Measurements from ENCODE around the gene RNF17.

RNF17 gene

DNA sequence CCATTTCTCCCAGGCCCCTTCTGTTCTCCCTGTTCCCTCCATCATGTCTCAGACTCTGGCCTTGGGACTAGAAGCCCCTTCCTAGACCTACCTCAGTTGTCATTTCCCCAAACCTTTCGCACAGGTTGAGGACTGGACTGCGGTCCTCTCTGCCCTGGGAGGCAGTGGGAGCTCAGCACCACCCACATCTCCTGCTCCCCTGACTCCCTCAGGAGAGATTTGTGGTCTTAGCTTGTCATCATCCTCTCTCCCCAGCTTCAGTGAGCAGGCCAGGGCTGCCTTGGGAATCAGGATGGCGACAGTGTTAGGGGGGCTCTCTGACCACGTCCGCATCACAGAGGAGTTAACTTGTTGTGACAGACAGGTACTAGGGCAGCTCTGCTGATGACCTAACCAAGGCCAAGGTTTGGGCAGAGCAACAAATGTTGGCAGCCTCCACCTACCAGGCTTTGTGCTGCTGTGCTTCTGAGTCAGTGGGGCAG lies 25.6 kb upstream of the RNF17 start:
- Histone ChIP-seq H3K4me2 (no peak overlapping the region), H3K27ac (no peak overlapping the region), H3K4me1 (ENCODE audit: low read depth, poor library complexity, severe bottlenecking) (no peaks in the 10 kb centered on the region), H4K20me1 (ENCODE audit: insufficient read depth) (no peaks in the 10 kb centered on the region), H3K79me2 (ENCODE audit: insufficient read depth, low read depth) (no peaks in the 10 kb centered on the region), H3K4me3 (IDR thresholded peaks at IDR 0.05; ENCODE audit: insufficient read depth, low read depth, low read length) (no peak overlapping the region), H3K36me3 (ENCODE audit: insufficient read depth) (no peaks in the 10 kb centered on the region), H3K9ac (no peak overlapping the region), H3K27me3 (ENCODE audit: insufficient read depth, low read depth) (no peaks in the 10 kb centered on the region), H2AFZ (ENCODE audit: low read depth) (no peak overlapping the region)
- TF ChIP-seq, protein P1, sequence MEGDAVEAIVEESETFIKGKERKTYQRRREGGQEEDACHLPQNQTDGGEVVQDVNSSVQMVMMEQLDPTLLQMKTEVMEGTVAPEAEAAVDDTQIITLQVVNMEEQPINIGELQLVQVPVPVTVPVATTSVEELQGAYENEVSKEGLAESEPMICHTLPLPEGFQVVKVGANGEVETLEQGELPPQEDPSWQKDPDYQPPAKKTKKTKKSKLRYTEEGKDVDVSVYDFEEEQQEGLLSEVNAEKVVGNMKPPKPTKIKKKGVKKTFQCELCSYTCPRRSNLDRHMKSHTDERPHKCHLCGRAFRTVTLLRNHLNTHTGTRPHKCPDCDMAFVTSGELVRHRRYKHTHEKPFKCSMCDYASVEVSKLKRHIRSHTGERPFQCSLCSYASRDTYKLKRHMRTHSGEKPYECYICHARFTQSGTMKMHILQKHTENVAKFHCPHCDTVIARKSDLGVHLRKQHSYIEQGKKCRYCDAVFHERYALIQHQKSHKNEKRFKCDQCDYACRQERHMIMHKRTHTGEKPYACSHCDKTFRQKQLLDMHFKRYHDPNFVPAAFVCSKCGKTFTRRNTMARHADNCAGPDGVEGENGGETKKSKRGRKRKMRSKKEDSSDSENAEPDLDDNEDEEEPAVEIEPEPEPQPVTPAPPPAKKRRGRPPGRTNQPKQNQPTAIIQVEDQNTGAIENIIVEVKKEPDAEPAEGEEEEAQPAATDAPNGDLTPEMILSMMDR (conservative IDR thresholded peaks at IDR 0.05; ENCODE audit: low read depth, low read length): no peak

DNA sequence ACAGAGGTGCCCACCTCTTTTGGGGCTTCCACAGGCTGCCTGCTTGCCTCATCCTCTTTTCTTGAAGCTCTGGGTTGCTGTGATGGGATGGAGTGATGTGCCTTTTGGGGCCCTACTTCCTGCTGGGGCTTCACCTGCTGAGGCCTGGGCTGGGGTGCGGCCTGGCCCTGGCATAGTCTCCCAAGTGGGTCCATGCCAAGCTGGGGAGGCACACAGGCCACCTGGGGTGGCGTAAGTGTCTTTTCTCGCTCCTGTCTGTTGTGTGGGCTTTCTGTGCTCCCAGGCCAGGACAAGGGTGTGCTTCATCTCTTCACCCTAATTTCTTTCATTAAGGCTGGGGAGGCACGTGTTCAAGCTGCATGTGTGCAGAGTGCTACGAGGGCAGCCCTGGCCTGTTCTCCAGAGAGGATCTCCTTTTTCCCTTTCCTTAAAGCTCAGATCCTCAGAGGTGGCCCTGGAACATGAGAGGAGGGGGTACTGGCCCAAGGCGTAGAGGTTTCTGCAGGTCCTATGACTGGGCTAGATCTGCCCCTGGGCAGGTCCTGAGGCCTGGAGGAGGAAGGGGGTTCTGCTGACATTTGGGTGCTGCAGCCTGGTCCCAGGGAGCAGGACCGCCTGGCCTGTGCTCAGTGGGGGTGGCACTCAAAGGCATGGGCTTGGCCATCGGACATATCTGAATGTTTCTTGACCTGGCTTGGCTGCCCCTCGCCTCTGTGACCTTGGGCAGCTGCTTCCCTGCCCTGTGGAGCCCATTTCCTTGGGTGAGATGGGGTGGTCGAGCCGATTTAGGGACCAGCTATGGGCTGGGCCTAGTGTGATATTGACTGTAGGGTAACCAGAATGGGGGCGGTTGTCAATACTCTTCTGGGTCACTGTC lies 23.7 kb upstream of the RNF17 start:
- no peak overlapping the region for H2AFZ ChIP-seq (ENCODE audit: low read depth)
- H3K79me2 ChIP-seq (ENCODE audit: insufficient read depth, low read depth): no peaks in the 10 kb centered on the region
- H3K27me3 ChIP-seq (ENCODE audit: insufficient read depth, low read depth): no peaks in the 10 kb centered on the region
- no peaks in the 10 kb centered on the region for H3K36me3 ChIP-seq (ENCODE audit: insufficient read depth)
- TF ChIP-seq, protein P1 (conservative IDR thresholded peaks at IDR 0.05; ENCODE audit: low read depth, low read length): no peak
- no peak overlapping the region for H3K4me3 ChIP-seq (IDR thresholded peaks at IDR 0.05; ENCODE audit: insufficient read depth, low read depth, low read length)
- H3K9ac ChIP-seq: no peak overlapping the region
- no peak overlapping the region for H3K27ac ChIP-seq
- H4K20me1 ChIP-seq (ENCODE audit: insufficient read depth): no peaks in the 10 kb centered on the region
- H3K4me1 ChIP-seq (ENCODE audit: low read depth, poor library complexity, severe bottlenecking): no peaks in the 10 kb centered on the region
- no peak overlapping the region for H3K4me2 ChIP-seq

DNA sequence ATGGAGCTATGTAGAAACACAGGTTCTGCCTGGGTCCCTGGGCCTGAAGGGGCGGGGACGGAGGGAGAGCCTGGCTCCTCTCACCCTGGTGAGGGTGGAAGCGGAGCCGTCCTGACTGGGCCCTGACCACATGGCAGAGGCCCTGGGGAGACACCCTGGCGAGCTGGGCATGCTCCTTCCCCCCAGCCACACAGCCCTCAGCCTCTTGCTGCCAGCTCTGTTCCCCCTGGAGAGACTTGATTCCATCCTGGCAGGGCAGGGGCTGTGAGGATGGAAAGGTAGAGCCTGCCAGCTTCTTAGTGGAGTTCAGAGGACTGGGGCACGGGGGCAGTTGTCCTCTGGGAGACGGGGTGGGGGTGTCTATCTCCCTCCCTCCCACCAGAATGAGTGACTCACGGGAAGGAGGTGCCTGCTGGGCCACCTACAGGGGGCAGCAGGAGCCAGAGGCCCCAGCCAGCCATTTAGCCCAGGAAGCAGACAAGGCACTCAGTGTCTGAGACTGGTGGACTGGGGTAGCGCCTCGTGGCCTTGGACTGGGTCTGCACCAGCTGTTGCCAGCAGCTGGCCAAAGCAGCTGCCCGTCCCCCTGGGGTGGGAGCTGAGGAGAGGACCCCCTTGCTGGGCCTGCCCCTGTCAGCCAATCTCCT lies 22.8 kb upstream of the RNF17 start:
- Histone ChIP-seq H3K79me2 (ENCODE audit: insufficient read depth, low read depth) (no peaks in the 10 kb centered on the region), H3K4me3 (IDR thresholded peaks at IDR 0.05; ENCODE audit: insufficient read depth, low read depth, low read length) (no peak overlapping the region), H3K27ac (no peak overlapping the region), H3K4me1 (ENCODE audit: low read depth, poor library complexity, severe bottlenecking) (no peaks in the 10 kb centered on the region), H2AFZ (ENCODE audit: low read depth) (no peak overlapping the region), H3K4me2 (no peak overlapping the region), H3K36me3 (ENCODE audit: insufficient read depth) (no peaks in the 10 kb centered on the region), H4K20me1 (ENCODE audit: insufficient read depth) (no peaks in the 10 kb centered on the region), H3K9ac (no peak overlapping the region), H3K27me3 (ENCODE audit: insufficient read depth, low read depth) (no peaks in the 10 kb centered on the region)
- TF ChIP-seq, protein P1 (conservative IDR thresholded peaks at IDR 0.05; ENCODE audit: low read depth, low read length): peak; percentile 33; the same call in 1 of the 2 replicates

DNA sequence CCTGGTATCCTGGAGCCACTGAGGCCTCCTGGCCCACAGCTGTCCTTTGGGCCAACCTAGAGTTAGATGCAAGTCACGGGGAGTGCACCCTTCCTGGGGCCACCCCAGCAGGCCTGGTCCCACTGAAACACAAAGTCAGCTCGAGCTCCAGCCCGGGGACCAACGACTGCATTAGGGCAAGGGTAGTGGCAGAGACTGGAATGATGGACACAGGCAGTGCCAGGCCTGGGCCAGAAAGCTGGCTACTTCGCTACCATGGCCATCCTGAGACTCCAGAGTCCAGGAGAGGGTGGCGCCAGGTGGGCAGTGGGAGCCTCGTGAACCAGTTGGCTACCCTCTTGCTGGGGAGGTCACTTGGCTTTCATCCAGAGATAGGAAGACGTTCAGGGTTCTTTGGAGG lies 22.2 kb upstream of the RNF17 start:
- Histone ChIP-seq H3K4me1 (ENCODE audit: low read depth, poor library complexity, severe bottlenecking) (no peaks in the 10 kb centered on the region), H3K27me3 (ENCODE audit: insufficient read depth, low read depth) (no peaks in the 10 kb centered on the region), H3K4me2 (no peak overlapping the region), H4K20me1 (ENCODE audit: insufficient read depth) (no peaks in the 10 kb centered on the region), H3K79me2 (ENCODE audit: insufficient read depth, low read depth) (no peaks in the 10 kb centered on the region), H3K36me3 (ENCODE audit: insufficient read depth) (no peaks in the 10 kb centered on the region), H3K9ac (no peak overlapping the region), H2AFZ (ENCODE audit: low read depth) (no peak overlapping the region), H3K4me3 (IDR thresholded peaks at IDR 0.05; ENCODE audit: insufficient read depth, low read depth, low read length) (no peak overlapping the region), H3K27ac (no peak overlapping the region)
- TF ChIP-seq, protein P1 (conservative IDR thresholded peaks at IDR 0.05; ENCODE audit: low read depth, low read length): no peak
